Effector memory CD8-positive, alpha-beta T cell (primary cell): ENCODE data around the gene PLD1.
"Not testable (repeated sequence)": the region's sequence is repeated elsewhere in the genome, so short reads cannot be mapped to it uniquely, and the experiment has no call there.

Experiments used
- ATAC-seq: fragments of 150-1000 bp; cut with Tn5 transposase; replicated peaks from 2 replicates; pipeline ENCODE4 v1.10.0; 2021; ENCODE audit warnings: mild to moderate bottlenecking, moderate library complexity
- DNase-seq, 3 experiments: peaks; one replicate each; pipeline ENCODE4 v3.0.0; 2021
- H3K27ac Mint-ChIP-seq, 2 donors: one replicate each; pipeline ENCODE4 v1.8.0; 2022; ENCODE audit warnings: mild to moderate bottlenecking in 2 of 2, mixed read lengths in 2 of 2, moderate library complexity in 2 of 2
- H3K27me3 Mint-ChIP-seq, 2 donors: one replicate each; pipeline ENCODE4 v1.8.0; 2022; ENCODE audit warnings: mixed read lengths in 2 of 2
- H3K36me3 Mint-ChIP-seq: one replicate; pipeline ENCODE4 v1.8.0; 2022; ENCODE audit warnings: mild to moderate bottlenecking, moderate library complexity, mixed read lengths; ENCODE audit not compliant: insufficient read depth
- H3K4me1 Mint-ChIP-seq, 2 donors: one replicate each; pipeline ENCODE4 v1.8.0; 2022; ENCODE audit warnings: low read depth in 2 of 2, mixed read lengths in 2 of 2
- H3K4me3 Mint-ChIP-seq, 2 donors: one replicate each; pipeline ENCODE4 v1.8.0; 2022; ENCODE audit warnings: mild to moderate bottlenecking in 2 of 2, mixed read lengths in 2 of 2, moderate library complexity in 2 of 2
- H3K9me3 Mint-ChIP-seq, 2 donors: one replicate each; pipeline ENCODE4 v1.8.0; 2022; ENCODE audit warnings: mixed read lengths in 2 of 2

PLD1 gene

GRCh38 chr3:171760477-171760876 lies 49.8 kb downstream of the PLD1 start:
- no peak for DNase-seq
- no peak overlapping the region for H3K27ac Mint-ChIP-seq
- peaks cover 24 to 30% of the 10 kb centered on the region in 2 donors for H3K27me3 Mint-ChIP-seq
- H3K36me3 Mint-ChIP-seq: no peaks in the 10 kb centered on the region
- no peak for ATAC-seq
- no peaks in the 10 kb centered on the region for H3K9me3 Mint-ChIP-seq
- H3K4me1 Mint-ChIP-seq: peaks cover 0 to 8% of the 10 kb centered on the region in 2 donors
- H3K4me3 Mint-ChIP-seq: no peak overlapping the region

DNA sequence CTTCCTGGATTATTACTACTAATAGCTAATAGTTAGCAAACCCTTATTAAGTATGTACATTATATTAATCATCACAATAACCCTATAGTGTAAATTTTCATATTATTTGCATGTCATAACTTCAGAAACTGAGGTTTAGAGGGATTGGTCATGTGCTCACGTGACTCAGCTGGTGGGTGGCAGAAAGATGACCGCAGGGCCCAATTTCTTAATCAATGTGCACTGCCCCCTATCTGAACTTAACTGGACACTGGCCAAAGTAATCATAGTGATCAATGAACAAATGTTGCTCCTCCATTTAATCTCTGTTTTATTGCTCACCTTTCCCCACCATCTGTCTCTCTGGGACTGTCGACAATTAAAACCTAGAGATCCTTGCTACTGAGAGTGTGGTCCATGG lies 52.2 kb downstream of the PLD1 start:
- no peak for DNase-seq
- Mint-ChIP-seq H3K9me3 (no peaks in the 10 kb centered on the region), H3K27me3 (peaks cover 24 to 25% of the 10 kb centered on the region in 2 donors), H3K4me3 (no peak overlapping the region), H3K36me3 (no peaks in the 10 kb centered on the region), H3K27ac (no peak overlapping the region), H3K4me1 (peaks cover 0 to 6% of the 10 kb centered on the region in 2 donors)
- no peak for ATAC-seq

DNA sequence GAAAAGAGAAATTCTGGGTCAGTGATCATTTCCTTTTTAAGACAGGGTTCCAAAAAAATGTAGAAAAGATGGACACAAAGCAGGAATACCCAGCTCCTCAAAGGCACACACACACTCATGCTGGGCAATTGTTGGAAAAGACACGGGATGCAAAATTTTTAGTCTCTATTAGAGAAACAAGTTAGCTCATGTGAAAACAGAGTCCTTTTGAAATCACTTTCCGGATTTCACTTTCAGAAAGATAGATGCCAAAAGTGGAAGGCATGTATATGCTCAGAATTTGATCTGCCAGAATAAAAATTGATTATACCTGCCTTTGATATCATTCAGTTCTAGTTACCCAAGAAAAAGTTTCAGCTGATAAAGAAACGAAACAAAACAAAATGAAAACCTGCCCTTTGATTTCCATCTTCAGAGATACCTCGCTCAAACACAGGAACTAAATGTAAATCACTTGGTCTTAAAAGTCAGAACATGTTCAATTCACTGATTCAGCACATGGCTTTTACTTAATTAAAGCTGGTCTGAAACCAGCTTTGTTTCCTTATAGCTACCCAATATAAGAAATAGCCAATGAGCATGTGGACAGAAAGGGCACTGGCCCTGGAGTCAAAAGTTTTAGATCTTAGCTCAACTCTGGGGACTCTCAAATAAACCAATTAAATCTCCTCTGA lies 52.8 kb downstream of the PLD1 start:
- ATAC-seq (no peak), DNase-seq (no peak)
- H3K9me3 Mint-ChIP-seq: no peaks in the 10 kb centered on the region
- no peak overlapping the region for H3K27ac Mint-ChIP-seq
- H3K27me3 Mint-ChIP-seq: peaks cover 20 to 25% of the 10 kb centered on the region in 2 donors
- H3K4me3 Mint-ChIP-seq: no peak overlapping the region
- no peaks in the 10 kb centered on the region for H3K36me3 Mint-ChIP-seq
- peaks cover 0 to 5% of the 10 kb centered on the region in 2 donors for H3K4me1 Mint-ChIP-seq

- Mint-ChIP-seq H3K9me3 (no peaks in the 10 kb centered on the region), H3K4me1 (no peaks in the 10 kb centered on the region), H3K36me3 (no peaks in the 10 kb centered on the region), H3K27me3 (peaks cover 3 to 11% of the 10 kb centered on the region in 2 donors), H3K4me3 (no peak overlapping the region), H3K27ac (no peak overlapping the region)
- ATAC-seq (no peak), DNase-seq (no peak)
These were observed 54.6 kb downstream of the PLD1 start for GRCh38 chr3:171755656-171756055.

DNA sequence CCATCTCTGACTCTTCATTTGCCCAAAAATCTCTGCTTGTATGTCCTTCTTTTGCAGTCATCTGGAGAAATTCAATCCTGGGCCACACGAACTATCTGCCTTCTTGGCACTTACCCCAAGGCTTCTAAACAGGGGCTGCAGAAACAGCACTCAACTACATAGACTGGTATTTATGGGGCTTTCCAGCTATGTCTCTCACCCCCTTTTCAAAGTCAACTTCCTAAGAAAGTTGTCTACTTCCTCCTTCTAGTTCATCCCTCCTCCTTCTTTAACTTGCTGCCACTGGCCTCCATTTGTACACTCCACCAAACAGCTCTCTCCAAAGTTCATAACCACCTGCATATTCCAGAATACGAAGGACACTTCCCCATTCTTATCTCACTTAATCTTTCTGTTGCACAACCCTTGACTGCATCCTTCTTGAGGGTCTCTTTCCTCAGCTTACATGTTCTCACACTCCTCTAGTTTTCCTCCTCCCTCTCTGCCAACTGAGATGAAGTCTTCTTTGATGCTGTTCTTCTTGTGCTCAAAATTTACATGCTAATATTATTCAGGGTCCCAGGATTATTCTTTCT lies 55.2 kb downstream of the PLD1 start:
- peaks cover 0 to 8% of the 10 kb centered on the region in 2 donors for H3K27me3 Mint-ChIP-seq
- H3K36me3 Mint-ChIP-seq: no peaks in the 10 kb centered on the region
- no peak overlapping the region for H3K27ac Mint-ChIP-seq
- H3K9me3 Mint-ChIP-seq: no peaks in the 10 kb centered on the region
- H3K4me3 Mint-ChIP-seq: no peak overlapping the region
- ATAC-seq (no peak), DNase-seq (no peak)
- H3K4me1 Mint-ChIP-seq: no peaks in the 10 kb centered on the region

DNA sequence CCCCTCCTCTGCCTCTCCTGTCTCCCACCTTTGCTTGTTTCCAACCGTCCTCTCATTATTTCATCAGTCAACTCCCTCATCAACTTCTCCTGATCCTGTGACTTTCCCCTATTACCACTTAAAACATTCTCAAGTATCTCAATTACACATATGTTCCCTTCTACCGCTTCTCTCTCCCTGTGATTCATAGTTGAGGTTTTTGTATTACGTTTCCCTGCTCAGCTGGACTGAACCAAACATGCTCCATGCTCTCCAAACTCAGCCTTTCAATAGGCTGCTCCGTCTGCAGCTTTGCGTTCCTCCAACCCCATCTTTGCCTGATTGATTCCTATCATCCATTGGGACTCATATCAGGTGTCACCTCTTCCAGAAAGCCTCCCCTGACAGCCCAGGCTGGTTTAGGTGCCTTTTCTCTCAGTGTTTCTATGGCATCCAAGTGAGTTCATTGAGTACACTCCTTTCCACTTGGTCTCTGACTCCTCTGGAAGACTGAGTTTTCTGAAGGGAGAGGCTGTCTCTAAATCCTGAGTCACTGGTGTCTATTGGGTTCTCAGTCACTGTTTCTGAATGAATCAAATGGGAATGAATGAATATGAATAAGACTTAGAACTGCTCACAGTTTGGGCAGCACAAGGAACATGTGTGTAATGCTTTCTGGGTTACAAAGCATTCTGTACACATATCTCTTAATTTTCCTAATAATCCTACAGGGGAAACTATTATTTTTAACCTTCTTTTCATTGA lies 56.4 kb downstream of the PLD1 start:
- no peaks in the 10 kb centered on the region for H3K36me3 Mint-ChIP-seq
- no peak for DNase-seq
- H3K27ac Mint-ChIP-seq: no peak overlapping the region
- H3K9me3 Mint-ChIP-seq: no peaks in the 10 kb centered on the region
- H3K4me3 Mint-ChIP-seq: no peak overlapping the region
- H3K4me1 Mint-ChIP-seq: no peaks in the 10 kb centered on the region
- H3K27me3 Mint-ChIP-seq: peaks cover 0 to 17% of the 10 kb centered on the region in 2 donors
- ATAC-seq: no peak

DNA sequence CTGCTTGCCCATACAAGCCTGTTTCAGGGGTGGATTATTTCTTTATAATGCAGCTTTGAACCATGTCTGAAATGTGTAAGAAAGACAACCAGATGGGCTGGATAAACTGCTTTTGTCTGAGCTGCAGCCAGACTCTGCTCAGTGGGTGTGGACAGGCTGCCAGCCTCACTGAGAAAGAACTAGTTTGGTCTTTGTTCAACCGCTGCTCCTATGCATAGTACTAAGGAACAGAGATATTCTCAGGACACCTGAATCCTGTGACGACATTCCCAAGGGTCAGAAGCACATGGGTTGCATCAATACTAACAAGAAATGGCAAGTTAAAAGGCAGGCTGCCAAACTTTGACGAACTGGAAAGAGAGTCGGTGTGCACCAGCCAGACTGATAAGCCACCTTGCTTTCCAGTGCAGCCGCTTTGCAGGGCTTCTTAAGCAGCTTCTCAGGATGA lies 57.2 kb downstream of the PLD1 start:
- Mint-ChIP-seq H3K9me3 (no peaks in the 10 kb centered on the region), H3K4me3 (no peak overlapping the region), H3K27ac (no peak overlapping the region), H3K4me1 (no peaks in the 10 kb centered on the region), H3K36me3 (no peaks in the 10 kb centered on the region), H3K27me3 (peaks cover 0 to 20% of the 10 kb centered on the region in 2 donors)
- DNase-seq (no peak), ATAC-seq (no peak)

GRCh38 chr3:171752329-171752728 lies 58.0 kb downstream of the PLD1 start:
- DNase-seq (no peak), ATAC-seq (no peak)
- H3K27me3 Mint-ChIP-seq: peaks cover 0 to 22% of the 10 kb centered on the region in 2 donors
- H3K27ac Mint-ChIP-seq: no peak overlapping the region
- no peak overlapping the region for H3K4me3 Mint-ChIP-seq
- no peaks in the 10 kb centered on the region for H3K36me3 Mint-ChIP-seq
- no peaks in the 10 kb centered on the region for H3K4me1 Mint-ChIP-seq
- no peaks in the 10 kb centered on the region for H3K9me3 Mint-ChIP-seq

- no peak overlapping the region for H3K4me3 Mint-ChIP-seq
- no peak overlapping the region for H3K27ac Mint-ChIP-seq
- H3K27me3 Mint-ChIP-seq: peaks cover 13 to 43% of the 10 kb centered on the region in 2 donors
- DNase-seq (no peak), ATAC-seq (no peak)
- peaks cover 0 to 4% of the 10 kb centered on the region in 2 donors for H3K4me1 Mint-ChIP-seq
- H3K36me3 Mint-ChIP-seq: no peaks in the 10 kb centered on the region
- H3K9me3 Mint-ChIP-seq: no peaks in the 10 kb centered on the region
These were observed 61.2 kb downstream of the PLD1 start for GRCh38 chr3:171749124-171749523.

- Mint-ChIP-seq H3K27me3 (peaks cover 15 to 48% of the 10 kb centered on the region in 2 donors), H3K36me3 (no peaks in the 10 kb centered on the region)
- no peak for DNase-seq
These were observed 62.0 kb downstream of the PLD1 start for GRCh38 chr3:171748064-171748924.

DNA sequence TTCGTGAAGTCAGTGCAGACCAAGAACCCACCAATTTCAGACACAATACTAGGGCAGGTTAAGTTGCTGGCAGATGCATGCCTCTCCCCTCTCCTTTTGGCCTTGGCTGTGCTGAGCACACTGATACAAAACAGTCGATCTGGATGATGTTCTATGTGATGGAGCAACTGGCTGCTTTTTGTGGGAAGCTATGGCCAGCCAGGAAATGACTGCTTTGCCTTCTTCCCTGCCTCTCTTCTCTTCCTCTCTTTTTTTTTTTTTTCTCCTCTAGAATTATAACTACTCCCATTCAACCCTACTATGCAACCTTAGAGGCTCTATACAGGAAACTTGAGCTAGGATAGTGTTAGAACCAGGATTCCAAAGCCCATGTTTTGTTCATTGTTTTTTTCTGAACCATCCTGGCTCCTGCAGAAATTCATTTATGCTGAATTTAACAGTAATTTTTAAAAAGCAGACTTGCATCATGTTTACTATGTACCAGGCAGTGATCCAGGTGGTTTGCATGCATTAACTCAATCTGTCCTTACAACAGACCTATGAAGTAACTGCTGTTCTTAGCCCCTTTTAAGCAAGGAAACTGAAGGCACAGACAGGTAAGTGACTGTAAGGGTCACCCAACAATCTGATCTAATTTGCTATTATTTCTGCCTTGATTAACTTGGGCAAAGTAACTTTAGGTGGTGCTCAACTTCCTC lies 62.9 kb downstream of the PLD1 start:
- no peak for DNase-seq
- no peak overlapping the region for H3K4me3 Mint-ChIP-seq
- peaks cover 15 to 49% of the 10 kb centered on the region in 2 donors for H3K27me3 Mint-ChIP-seq
- H3K36me3 Mint-ChIP-seq: no peaks in the 10 kb centered on the region
- no peak for ATAC-seq
- H3K27ac Mint-ChIP-seq: no peak overlapping the region
- peaks cover 0 to 10% of the 10 kb centered on the region in 2 donors for H3K4me1 Mint-ChIP-seq
- H3K9me3 Mint-ChIP-seq: no peaks in the 10 kb centered on the region

More at GRCh38 chr3:171748064-171748924, 62.0 kb downstream of the PLD1 start:
- Mint-ChIP-seq H3K4me3 (no peak overlapping the region), H3K4me1 (peaks cover 0 to 9% of the 10 kb centered on the region in 2 donors), H3K27ac (no peak overlapping the region), H3K9me3 (no peaks in the 10 kb centered on the region)
- no peak for ATAC-seq

GRCh38 chr3:171746320-171747222 lies 63.7 kb downstream of the PLD1 start:
- H3K4me1 Mint-ChIP-seq: peaks cover 0 to 10% of the 10 kb centered on the region in 2 donors
- H3K9me3 Mint-ChIP-seq, ATAC-seq, H3K4me3 Mint-ChIP-seq, H3K36me3 Mint-ChIP-seq, H3K27ac Mint-ChIP-seq, DNase-seq: not testable (repeated sequence)
- H3K27me3 Mint-ChIP-seq: peaks cover 15 to 49% of the 10 kb centered on the region in 2 donors
